HL-60 (cell line): ENCODE measurements around the gene TMEFF2.

Experiments
- DNase-seq, 2 experiments: peaks; one replicate each; pipeline ENCODE4 v3.0.0-alpha.2; 2010 to 2020; ENCODE audit warnings: low read depth in 1 of 2, low spot score in 1 of 2
- H3K27ac ChIP-seq: fragments of 250-450 bp; sonication (Bioruptor Pico); replicated peaks from 2 replicates; pipeline ENCODE4 v1.5.1; 2020; ENCODE audit warnings: mild to moderate bottlenecking, moderate library complexity
- H3K27me3 ChIP-seq: fragments of 250-450 bp; sonication (Bioruptor Pico); 2 replicates; pipeline ENCODE4 v1.5.1; 2021; ENCODE audit warnings: mild to moderate bottlenecking, moderate library complexity; ENCODE audit not compliant: insufficient read depth, poor library complexity, severe bottlenecking
- H3K4me3 ChIP-seq: replicated peaks from 2 replicates; pipeline ENCODE4 v1.5.1; 2011; ENCODE audit warnings: mild to moderate bottlenecking, control low read depth, low read length; ENCODE audit not compliant: insufficient read depth
- GABPA ChIP-seq: IDR thresholded peaks from 2 replicates; pipeline ENCODE4 v1.6.1; 2012; ENCODE audit warnings: low read depth
- POLR2AphosphoS5 ChIP-seq: IDR thresholded peaks from 2 replicates; pipeline ENCODE4 v1.6.1; 2012; ENCODE audit warnings: low read depth
- REST ChIP-seq: IDR thresholded peaks from 2 replicates; pipeline ENCODE4 v1.6.1; 2012; ENCODE audit warnings: low read depth; ENCODE audit not compliant: insufficient replicate concordance
- SPI1 ChIP-seq: IDR thresholded peaks from 2 replicates; pipeline ENCODE4 v1.6.1; 2012; ENCODE audit warnings: low read depth, mild to moderate bottlenecking, borderline replicate concordance
- TF ChIP-seq, protein P1 (sequence below): IDR thresholded peaks from one replicate; pipeline ENCODE4 v1.5.1; 2011; ENCODE audit warnings: low read length, control low read depth, inconsistent platforms; ENCODE audit not compliant: insufficient read depth

Gene TMEFF2

GRCh38 chr2:192023006-192023405 lies 171.7 kb downstream of the TMEFF2 start:
- H3K4me3 ChIP-seq = no peak overlapping the region
- TF ChIP-seq, protein P1, sequence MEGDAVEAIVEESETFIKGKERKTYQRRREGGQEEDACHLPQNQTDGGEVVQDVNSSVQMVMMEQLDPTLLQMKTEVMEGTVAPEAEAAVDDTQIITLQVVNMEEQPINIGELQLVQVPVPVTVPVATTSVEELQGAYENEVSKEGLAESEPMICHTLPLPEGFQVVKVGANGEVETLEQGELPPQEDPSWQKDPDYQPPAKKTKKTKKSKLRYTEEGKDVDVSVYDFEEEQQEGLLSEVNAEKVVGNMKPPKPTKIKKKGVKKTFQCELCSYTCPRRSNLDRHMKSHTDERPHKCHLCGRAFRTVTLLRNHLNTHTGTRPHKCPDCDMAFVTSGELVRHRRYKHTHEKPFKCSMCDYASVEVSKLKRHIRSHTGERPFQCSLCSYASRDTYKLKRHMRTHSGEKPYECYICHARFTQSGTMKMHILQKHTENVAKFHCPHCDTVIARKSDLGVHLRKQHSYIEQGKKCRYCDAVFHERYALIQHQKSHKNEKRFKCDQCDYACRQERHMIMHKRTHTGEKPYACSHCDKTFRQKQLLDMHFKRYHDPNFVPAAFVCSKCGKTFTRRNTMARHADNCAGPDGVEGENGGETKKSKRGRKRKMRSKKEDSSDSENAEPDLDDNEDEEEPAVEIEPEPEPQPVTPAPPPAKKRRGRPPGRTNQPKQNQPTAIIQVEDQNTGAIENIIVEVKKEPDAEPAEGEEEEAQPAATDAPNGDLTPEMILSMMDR = no peak
- TF ChIP-seq POLR2AphosphoS5 (no peak), GABPA (no peak), SPI1 (no peak), REST (no peak)
- no peak overlapping the region for H3K27ac ChIP-seq
- H3K27me3 ChIP-seq = peaks cover 2% of the 10 kb centered on the region
- no peak for DNase-seq

- no peak for DNase-seq
- no peak for TF ChIP-seq POLR2AphosphoS5
- TF ChIP-seq GABPA = no peak
- TF ChIP-seq REST = no peak
- TF ChIP-seq, protein P1 = no peak
- TF ChIP-seq SPI1 = no peak
- no peak overlapping the region for H3K4me3 ChIP-seq
- H3K27ac ChIP-seq = no peak overlapping the region
- H3K27me3 ChIP-seq = no peaks in the 10 kb centered on the region
Observed at GRCh38 chr2:192017844-192018243, 176.9 kb downstream of the TMEFF2 start.

DNA sequence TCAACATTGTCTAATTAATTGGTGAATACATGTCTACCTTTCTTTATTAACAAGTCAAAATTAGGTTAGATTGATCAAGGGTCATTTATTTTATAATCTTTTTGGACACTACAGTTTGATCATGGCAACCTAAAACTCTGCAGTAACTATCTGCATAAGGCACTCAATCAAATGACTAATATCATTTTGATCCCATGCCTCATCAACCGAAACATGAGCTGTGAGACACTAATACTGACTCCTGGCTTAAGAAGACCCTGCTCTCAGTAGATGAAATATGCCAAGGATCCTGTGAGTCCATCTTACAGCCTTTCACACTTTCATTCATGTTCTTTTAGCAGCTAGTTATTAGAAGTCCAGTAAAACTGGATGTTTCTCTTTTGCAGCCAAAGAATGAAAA lies 178.5 kb downstream of the TMEFF2 start:
- TF ChIP-seq, protein P1 = no peak
- TF ChIP-seq SPI1 (no peak), POLR2AphosphoS5 (no peak), GABPA (no peak), REST (no peak)
- H3K27me3 ChIP-seq = no peaks in the 10 kb centered on the region
- H3K27ac ChIP-seq = no peak overlapping the region
- H3K4me3 ChIP-seq = no peak overlapping the region
- no peak for DNase-seq
